ENCODE data around the gene CTSF. TPM values are rescaled to one million over a fixed set of nuclear protein-coding genes. Genes with fewer than 3 reads are reported as not detected.
"Not testable (repeated sequence)": the region's sequence is repeated elsewhere in the genome, so short reads cannot be mapped to it uniquely, and the experiment has no call there.

CTSF gene
- 13.2 TPM for polyA plus RNA-seq (2013, experiment 1 of 2; ENCODE audit: insufficient read length)
- polyA plus RNA-seq (2013, experiment 2 of 2; ENCODE audit: insufficient read length) = 22.7 TPM

DNA sequence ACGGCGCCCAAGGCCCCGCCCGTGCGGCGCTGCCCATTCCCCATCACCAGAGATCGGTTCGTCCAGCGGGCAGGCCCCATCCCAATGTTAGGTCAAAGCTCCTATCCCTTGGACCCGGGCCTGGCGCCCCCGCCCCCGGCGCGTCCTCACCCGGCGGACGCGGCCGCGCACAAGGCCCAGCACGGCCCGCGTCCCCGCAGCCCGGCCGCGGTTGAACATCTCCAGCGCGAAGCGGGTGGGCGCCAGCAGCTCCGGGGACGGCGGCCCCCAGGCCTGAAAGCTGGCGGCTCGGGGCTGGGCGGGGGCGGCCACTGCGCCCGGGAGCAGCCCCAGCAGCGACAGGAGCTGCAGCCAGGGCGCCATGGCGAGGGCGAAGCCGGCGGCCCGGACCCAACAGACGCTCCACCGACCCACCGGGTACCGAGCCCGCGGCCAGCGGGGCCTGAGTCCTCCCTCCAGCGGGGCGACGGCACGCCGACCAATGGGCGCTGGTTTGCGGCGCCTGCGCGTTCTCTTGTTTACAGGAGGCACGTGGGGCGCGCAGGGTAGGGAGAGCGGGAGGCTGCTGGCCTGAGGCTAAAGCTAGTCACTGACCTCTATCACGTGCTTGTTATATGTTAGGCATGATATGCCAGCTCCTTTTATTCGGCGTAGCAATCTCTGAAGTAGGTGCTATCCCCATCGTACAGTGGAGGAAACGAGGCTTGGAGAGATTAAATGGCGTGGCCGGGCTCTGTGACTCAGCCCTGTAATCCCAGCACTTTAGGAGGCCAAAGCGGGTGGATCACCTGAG lies at the start of gene CTSF:
Gene CTSF, minus strand, starts transcription at position 483 of the 793 bp plus-strand sequence. Its CDS starts 120 bp downstream, at position 363.
- peak; percentile 71 for DNase-seq

GRCh38 chr11:66617155-66617834 lies 48.9 kb upstream of the CTSF start:
- DNase-seq = peak; percentile 68

- DNase-seq = peak; percentile 100
Observed at GRCh38 chr11:66616379-66617154, 48.2 kb upstream of the CTSF start, which contains the start of gene RBM14. TSS of gene RBM14 (plus strand) at chr11:66616630. CDS start at chr11:66616721, 91 bp downstream.

GRCh38 chr11:66614073-66614472 lies 45.7 kb upstream of the CTSF start:
- no peak for DNase-seq

DNA sequence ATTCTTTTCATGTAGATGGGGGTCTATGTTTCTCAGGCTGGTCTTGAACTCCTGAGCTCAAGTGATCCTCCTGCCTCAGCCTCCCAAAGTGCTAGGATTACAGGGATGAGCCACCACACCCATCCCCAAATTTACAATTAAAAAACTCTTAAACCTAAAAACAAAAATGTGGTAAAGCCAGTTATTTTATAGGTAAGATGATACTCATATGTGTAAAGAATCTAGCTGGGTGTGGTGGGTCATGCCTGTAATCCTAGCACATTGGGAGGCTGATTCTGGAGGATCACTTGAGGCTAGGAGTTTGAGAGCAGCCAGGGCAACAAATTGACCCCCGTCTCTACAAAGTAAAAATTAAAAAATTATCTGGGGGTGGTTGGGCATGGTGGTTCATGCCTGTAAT lies 44.1 kb upstream of the CTSF start:
- DNase-seq = no peak

DNA sequence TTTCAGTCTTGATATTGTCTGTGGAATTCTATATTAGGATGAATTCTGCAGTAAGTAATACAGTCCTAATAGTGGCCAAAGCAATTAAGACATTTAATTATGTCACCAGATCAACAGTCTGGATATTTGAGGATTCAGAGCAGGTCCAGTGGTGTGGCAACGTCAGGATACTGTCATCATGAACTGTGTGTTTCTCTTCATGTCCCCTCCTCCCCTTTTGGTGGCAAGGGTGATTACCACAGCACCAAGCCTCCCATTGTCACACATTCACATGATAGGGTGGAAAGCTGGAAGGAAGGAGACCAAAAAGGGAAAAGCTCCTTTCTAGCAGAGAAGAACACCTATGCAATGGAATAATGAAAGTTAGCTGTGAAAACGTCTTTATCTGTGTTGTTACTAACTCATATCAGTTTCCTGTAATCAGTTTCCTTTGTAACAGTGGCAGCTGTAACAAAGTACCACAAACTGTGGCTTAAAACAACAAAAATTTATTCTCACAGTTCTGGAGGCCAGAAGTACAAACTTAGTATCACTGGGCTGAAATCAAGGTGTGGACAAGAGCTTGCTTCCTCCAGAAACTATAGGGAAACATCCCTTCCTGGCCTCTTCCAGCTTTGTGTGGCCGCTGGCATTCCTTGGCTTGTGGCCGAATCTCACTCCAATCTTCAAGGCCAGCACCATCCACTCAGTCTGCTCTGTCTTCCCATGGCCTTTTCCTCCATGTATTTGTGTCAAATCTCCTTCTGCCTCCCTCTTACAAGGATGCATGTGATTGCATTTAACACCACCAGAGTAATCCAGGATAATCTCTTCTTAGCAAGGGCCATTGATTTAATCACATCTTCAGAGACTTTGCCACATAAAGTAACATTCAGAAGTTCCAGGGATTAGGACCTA lies 41.6 kb upstream of the CTSF start:
- no peak for DNase-seq

DNA sequence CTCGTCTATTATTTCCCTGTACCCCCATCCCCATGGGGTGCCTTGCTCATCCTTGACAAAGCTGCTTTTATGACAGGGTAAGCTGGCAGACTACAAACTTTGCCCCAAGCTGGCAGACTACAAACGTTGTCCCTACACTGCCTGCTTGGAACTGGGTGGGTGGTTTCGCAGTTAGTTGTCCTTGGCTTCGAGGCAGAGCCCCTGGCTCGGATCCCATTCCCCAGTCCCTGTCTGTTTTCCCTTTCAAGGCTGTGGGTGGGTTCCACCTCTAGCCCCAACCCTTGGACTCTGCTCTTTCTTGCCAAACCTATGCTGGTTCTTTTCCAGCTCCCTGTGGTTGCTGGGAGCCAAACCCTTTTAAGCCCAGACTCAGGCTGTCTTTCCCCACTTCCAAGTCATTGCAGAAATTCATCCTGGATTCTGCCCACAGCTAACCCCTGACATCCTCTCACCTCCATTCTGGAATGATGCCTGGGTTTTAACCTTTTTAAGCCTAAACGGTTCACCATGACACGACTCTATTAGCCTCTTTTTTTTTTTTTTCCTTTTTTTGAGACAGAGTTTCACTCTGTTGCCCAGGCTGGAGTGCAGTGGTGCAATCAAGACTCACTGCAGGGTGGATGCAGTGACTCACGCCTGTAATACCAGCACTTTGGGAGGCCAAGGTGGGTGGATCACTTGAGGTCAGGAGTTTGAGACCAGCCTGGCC lies 38.9 kb upstream of the CTSF start:
- DNase-seq = peak; percentile 37

- not testable (repeated sequence) for DNase-seq
Observed at GRCh38 chr11:66606608-66607007, 38.2 kb upstream of the CTSF start.

DNA sequence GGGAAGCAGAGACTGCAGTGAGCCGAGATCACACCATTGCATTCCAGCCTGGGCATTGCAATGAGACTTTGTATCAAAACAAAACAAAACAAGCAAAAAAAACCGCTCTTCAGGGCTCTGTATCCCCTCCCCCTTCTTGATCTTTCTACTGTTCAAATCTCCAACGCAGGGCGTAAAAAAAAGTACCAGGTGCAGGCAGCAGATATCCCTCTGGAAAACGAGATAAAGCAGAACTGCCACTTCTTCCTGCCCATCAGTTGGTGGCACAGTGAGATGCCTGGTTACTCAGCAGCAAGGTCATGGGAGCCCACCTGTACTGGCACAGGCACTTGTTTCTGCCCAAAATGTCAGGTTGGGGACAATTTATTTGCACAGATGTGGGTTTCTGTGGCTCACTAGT lies 35.7 kb upstream of the CTSF start:
- DNase-seq = no peak

GRCh38 chr11:66603072-66603471 lies 34.7 kb upstream of the CTSF start:
- DNase-seq = no peak

DNA sequence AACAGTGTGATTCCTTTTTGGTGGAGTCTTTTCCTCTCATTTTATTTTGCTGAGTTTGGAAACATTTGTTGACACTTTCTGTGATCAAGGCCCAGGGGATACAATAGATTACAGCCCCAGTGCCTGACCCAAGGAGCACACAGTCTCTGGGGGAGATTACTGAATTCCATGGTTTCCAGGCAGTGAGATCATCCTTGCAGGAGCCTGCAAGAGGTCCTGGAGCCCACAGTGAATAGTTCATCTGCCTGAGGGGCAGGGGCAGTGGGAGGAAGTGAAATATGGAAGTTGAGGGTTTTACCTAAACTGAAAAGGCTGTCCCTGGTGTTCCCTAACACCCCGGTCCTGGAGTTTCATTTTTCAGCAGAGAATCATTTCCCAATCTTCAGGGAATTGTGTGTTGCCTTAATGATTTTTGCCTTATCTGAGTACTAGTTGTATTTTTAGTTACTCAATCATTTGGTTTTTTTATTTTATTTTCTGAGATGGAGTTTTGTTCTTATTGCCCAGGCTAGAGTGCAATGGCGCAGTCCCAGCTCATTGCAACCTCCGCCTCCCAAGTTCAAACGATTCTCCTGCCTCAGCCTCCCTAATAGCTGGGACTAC lies 32.3 kb upstream of the CTSF start:
- DNase-seq = peak; percentile 32

DNA sequence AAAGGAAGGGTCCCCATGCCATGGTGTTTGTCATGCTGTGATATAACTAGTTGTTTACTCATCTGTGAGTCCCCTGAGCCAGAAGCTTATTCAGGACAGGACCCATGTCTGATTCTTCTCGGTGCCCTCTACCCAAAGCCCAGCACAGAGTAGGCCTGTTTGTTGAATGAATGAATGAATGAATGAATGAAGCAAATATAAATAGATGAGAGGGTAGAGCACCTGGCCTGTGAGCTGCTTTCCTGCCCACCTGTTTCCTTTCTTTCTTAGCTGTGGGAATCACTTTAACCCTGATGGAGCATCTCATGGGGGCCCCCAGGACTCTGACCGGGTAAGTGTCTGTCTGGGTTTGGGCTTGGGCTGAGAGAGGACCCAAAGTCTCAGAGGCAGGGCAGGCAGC lies 31.8 kb upstream of the CTSF start:
- DNase-seq = no peak

DNA sequence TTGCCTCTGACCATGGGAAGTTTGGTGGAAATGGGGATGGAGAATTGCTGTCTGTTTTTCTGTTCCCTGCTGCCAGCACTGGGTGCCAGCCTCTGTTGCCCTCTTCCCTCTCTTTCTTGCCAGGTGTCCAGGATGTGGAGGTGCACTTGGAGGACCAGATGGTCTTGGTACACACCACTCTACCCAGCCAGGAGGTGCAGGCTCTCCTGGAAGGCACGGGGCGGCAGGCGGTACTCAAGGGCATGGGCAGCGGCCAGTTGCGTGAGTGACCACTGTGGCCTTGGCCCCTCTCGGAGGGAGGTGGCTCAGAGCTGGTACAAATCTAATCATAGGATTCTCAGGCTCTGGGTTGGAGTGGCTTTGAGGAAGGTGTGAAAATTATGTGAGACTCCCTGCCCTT lies 30.6 kb upstream of the CTSF start:
- DNase-seq = no peak

GRCh38 chr11:66595245-66595904 lies 27.0 kb upstream of the CTSF start:
- no peak for DNase-seq

DNA sequence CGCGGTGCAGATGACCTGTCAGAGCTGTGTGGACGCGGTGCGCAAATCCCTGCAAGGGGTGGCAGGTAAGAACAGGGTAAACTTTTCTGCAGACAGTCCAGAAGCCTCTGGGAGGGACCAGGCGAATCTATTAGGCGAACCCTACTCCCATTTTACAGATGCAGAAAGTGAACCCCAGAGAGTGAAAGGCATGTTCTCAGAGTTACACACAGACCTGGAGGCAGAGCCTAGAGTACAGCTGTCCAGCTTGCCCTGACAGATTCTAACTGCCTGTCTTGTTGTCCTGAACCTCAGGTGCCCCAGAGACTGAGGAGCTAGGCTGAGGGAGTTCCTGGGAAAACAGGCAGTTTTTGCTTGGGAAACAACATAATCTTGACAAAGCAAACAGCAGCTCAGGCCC lies 25.2 kb upstream of the CTSF start:
- no peak for DNase-seq

DNA sequence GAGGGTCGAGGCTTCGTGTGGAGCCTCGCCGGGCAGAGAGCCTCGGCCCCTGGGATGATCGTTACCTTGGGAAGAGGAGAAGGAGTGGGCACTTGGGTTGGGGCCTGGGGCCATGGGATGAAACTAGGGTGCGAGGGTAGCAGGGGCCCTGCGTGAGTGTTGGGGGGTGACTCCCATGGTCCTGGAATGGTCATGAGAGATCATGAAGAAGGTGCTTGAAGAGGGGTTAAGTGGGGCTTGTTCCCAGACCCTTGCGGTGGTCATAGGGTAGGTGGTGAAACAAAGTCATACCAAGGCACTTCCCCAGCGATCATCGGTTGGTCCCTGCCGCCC lies 24.9 kb upstream of the CTSF start:
- no peak for DNase-seq

DNA sequence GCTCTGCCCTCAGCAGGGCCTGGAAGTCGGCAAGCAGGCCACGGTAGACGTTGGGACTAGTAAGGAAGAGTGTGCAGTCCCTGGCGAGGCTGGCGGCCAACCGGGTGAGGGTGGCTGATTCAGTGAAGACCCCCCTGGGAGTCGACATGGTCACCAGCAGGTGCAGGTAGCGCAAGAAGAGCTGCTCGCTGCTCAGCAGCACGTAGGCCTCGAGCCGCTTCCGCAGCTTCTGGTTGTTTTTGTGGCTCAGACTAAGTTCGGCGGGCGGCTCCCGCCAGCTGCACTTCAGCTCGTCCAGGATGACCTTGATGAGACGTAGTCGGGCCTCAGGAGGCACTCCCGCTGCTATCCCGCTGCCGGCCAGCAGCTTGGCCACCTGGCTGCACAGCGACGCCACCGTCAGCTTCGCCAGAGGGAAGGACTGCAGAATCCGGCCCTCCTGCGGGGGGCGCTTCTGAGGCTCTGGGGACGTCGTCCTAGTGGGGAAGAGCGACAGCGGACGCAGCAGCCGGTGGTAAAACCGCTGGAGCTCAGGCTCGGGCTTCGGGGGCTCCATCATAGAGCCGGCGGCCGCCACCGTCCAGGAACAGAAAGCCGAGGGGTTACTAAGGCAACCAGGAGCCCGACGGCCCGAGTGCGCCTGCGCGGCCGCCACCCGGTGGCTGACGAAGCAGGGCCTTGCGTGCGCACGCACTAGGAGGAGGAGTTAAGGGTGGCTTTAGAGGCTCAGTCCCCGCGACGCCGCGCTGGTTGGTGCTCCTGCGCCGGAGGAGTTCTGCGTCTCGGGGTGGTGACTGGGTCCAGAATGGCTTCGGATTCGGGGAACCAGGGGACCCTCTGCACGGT lies 24.3 kb upstream of the CTSF start, which contains the start of the genes CCDC87 and CCS:
Gene CCDC87, minus strand, starts transcription at position 607 of the 846 bp plus-strand sequence. Its CDS starts 48 bp downstream, at position 559.
Gene CCS, plus strand, starts transcription at position 729 of the 846 bp plus-strand sequence. Its CDS starts 77 bp downstream, at position 806.
- DNase-seq = peak; percentile 92

- DNase-seq = no peak
Observed at GRCh38 chr11:66591175-66591574, 22.8 kb upstream of the CTSF start.
